HG02973 (cell line): ENCODE results near the gene DHRSX.
"Not testable (repeated sequence)": the region's sequence is repeated elsewhere in the genome, so short reads cannot be mapped to it uniquely, and the experiment has no call there.

Experiments used
- ATAC-seq: cut with Tn5 transposase; IDR thresholded peaks from one replicate; pipeline ENCODE4 v1.9.1; 2021; ENCODE audit warnings: moderate library complexity; ENCODE audit not compliant: unreplicated experiment

Gene DHRSX

DNA sequence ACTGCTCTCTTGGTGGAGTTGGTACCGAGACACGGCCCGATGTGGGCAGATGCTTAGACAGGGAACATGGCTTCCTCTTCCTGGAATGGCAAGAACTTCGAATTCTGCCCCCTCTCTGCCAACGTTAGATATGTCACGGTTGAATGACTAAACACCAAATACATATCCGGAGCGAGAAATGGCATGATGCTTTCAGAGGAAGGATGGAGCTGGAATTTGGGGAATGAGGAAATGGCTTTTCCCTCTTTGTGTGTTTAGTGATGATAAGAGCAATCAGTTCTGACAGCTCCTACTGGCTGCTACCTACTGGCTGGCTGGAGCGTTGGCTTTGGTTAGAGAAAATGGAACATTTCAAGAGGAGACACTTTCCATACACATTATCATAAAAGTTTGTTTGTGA, 140.0 kb downstream of the DHRSX start:
- ATAC-seq, result no peak

DNA sequence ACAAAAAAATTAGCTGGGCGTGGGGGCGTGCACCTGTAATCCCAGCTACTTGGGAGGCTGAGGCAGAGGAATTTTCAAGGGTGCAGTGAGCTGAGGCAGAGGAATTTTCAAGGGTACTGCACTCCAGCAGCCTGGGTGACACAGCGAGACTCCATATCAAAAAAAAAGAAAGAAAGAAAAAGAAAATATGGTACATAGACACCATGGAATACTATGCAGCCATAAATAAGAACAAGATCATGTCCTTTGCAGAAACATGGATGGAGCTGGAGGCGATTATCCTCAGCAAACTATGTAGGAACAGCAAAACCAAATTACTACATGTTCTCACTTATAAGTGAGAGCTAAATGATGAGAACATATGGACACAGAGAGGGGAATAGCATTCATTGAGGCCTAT, 141.3 kb downstream of the DHRSX start:
- ATAC-seq, result not testable (repeated sequence)

DNA sequence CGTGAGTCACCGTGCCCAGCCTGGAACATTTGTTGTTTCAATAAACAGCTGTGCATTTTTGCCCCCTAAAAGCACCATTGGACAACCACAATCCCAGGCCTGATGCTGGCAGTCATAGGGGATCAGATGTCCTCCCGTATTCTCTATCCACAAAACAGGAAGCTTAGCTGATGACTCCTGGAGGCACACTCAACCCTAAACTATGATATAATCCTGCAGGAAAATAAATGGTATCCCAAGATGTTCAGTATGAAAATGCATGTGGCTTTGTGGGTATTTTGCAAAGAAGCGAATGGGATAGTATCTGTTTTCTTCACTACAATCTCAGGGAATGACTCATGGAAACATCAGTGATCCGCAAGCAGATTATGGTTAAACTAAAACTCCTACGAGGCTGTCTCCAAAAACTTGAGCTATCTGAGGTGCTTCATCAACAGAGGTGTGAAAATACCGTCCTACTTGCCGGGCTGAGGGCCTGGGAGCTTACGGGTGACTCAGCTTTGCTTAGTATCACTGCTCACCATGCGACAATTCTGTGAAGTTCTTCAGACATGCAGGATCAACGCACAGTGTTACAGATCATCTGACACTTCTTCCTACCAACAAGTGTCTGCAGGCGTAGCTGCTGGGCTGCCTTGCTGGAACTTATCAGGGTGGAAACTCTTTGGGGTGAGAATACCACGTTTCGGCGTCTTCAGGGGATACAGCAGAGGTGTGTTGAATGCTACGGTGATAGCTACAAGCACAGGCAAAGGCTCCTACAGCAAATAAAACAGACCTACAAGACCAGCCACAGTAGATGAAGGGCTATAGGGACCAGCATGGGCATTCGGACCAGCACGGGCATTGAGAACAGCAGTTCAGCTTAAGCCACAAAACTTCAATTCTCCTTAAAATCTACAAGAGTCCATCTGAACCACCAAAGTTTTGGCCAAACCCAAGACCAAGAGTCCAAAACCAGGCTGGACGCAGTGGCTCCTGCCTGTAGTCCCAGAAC, 148.5 kb downstream of the DHRSX start:
- ATAC-seq, result no peak

DNA sequence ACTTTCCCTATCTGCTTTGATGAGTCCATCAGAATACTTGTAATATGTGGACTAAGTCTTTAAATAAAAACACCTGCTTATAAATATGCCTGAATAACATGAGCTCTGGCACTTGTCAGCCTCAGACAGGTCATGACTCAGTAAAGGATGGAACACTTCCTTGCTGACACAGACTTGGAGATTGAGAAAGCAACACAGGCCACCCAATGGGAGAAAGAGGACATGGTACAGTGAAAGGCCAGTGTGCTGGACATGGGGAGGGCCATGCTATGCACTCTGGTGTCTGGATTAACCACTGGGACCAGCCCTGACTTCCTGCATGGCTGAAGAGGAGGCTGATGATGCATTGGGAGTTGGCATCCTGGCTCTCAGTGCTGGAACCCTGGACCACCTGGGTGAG, 149.5 kb downstream of the DHRSX start:
- ATAC-seq, result no peak

DNA sequence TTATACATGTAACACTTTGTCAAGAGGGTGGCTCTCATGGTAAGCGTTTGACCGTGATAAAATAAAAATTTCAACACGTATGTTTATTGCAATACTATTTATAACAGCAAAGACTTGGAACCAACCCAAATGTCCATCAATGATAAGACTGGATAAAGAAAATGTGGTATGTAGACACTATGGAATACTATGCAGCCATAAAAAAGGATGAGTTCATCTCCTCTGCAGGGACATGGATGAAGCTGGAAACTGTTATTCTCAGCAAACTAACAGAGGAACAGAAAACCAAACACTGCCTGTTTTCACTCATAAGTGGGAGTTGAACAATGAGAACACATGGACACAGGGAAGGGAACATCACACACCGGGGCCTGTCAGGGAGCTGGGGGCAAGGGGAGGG, 150.1 kb downstream of the DHRSX start:
- ATAC-seq, result not testable (repeated sequence)

DNA sequence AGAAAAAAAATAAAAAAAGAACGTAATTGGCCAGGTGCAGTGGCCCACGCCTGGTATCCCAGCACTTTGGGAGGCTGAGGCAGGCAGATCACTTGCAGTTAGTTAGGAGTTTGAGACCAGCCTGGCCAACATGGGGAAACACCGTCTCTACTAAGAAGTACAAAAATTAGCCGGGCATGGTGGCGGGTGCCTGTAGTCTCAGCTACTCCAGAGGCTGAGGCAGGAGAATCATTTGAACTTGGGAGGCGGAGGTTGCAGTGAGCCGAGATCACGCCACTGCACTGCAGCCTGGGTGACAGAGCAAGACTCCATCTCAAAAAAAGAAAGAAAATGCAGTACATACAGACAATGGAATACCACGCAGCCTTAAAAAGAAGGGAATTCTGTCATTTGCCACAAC, 150.7 kb downstream of the DHRSX start:
- ATAC-seq, result not testable (repeated sequence)

DNA sequence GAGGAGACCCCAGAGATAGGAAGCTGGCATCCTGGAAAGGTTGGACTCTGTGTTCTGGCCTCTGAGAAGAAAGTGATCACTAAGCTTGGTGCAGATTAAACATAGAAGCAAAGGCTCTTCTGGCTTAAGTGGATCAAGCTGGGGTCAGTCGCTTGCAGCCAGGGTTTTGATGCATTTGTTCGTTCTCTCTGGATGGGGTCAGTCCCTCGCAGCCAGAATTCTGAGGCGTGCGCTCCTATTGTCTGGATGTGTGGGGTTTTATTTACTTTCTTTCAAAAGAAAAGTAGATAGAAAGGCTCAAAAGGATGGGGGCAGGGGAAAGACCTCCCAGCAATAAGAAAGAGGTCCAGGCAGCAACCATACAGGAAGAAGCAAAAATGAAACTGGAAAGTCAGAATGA, 152.6 kb downstream of the DHRSX start:
- no peak for ATAC-seq

DNA sequence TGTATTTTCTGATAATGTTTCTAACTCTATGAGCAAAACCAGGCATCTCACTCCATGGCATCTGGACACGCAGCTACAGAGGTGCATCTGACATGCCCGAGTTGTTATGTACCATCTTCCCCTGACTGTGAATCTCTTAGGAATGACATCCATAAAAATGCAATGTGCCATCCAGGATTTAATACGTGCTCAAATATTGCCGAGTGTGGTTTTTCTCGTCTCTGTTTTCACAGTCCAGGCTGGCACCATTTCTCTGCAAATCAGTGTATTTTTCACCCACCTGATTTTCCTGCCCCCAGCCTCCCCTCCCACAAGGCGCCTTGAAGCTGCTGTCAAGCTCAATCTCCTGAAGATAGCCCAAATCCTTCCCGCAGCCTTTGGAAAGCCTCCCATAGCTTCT, 154.6 kb downstream of the DHRSX start:
- ATAC-seq, result no peak

DNA sequence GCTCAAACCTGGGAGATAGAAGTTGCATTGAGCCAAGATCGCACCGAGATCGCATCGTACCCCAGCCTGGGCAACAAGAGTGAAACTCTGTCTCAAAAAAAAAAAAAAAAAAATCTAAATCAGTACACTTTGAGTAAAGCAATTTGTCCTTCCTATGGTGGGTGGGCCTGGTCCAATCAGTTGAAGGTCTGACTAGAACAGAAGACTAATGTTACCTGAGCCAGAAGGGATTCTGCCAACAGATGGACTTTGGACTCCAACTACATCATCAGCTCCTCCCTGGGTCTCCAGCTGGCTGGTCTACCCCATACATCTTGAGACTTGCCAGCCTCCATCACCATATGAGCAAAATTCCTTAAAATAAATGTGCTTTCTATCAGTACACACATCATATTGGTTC, 155.2 kb downstream of the DHRSX start:
- ATAC-seq, result no peak

DNA sequence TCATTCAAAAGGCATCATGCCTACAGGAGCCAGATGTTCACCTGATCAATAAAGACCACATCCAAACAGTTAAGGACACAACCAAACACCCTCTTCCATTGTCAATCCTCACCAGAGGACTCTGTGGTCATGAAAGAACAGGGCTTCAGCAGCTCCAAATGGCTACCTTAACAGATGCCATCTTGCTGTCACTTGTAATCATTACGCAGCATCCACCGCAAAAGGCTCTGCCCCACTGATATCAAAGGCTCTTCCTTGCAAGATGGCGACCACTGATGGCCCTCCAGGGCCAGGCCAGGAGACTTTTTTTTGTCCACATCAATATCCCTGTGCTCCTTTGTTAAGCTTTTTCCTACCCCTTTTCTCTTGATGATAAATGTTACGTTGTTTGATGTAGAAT, 157.4 kb downstream of the DHRSX start:
- no peak for ATAC-seq

DNA sequence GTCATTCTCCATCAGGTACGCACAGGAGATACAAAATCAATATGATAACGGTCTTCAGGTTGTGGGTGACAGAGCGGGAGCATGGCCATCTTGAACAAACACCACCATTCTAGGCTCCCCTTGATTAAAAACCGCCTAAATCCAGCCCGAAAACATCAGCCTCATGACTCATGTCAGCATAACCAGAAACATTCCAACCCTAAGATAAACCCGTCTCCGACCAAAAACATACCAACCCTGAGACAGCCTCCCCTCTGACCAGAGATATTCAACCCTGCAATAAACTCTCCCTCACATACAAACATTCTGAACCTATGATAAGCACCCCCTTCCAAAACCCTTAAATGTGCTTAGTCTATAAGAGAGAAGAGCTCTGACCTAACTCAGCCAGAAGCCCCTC, 157.9 kb downstream of the DHRSX start:
- no peak for ATAC-seq

DNA sequence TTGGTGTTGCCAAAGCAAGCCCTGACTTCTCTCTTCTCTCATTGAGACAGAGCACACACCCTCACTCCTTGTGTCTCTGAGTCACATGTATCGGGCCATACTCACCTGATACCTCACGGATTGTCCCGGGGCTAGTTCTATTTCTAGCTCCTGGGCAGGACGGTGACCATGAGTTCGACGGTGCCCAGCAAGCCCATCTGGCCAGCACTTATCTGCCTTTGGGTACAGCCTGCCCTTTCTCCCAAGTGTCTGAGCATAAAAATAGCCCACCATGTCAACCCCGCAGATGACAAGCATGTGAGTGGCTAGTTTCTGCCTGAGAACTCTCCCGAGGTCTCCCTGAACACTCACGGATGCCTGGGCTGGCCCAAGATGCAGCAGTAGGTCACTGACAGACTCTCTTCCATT, 158.5 kb downstream of the DHRSX start:
- no peak for ATAC-seq

DNA sequence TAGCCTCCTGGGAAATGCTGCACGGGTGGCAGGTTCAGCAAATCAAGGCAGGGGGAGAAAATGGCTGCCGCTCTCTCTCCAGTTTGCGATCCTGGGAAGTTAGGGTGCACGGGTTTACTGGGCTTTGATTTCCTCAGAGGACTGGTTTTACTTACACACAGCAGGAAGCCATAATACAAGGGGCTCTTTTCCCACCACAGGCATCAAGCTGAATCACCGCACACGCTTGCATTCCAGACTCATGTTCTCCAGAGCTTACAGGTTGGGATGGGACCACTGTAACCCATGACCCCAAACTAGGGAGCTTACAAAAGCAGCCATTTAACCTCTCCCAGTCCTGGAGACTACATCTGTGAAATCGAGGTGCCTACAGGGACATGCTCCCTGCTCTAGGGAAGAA, 159.8 kb downstream of the DHRSX start:
- ATAC-seq, result no peak

DNA sequence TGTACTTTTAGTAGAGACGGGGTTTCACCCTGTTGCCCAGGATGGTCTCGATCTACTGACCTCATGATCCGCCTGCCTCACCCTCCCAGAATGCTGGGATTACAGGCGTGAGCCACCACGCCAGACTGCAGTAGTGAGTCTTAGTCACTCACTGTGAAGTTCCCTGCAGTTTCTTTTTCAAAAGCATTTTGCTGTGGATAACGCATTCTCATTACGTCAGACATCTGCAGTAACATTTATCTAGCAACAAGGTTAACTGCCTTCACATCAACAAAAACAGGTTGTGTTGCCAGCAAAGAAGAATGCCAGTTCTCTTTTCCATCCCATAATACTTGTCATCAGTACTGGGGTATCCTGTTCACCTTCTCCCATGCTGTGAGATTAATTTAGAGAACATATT, 164.6 kb downstream of the DHRSX start:
- ATAC-seq, result no peak

DNA sequence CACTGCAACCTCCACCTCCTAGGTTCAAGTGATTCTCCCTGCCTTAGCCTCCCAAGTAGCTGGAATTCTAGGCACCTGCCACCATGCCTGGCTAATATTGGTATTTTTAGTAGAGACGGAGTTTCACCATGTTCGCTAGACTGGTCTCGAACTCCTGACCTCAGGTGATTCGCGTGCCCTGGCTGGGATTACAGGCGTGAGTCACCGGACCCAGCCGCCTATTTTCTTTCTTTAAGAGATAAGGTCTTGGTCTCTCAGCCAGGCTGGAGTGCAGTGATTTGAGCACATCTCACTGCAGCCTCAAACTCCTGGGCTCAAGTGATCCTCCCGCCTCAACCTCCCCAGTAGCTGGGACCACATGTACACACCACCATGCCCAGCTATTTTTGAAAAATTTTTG, 166.5 kb downstream of the DHRSX start:
- no peak for ATAC-seq

DNA sequence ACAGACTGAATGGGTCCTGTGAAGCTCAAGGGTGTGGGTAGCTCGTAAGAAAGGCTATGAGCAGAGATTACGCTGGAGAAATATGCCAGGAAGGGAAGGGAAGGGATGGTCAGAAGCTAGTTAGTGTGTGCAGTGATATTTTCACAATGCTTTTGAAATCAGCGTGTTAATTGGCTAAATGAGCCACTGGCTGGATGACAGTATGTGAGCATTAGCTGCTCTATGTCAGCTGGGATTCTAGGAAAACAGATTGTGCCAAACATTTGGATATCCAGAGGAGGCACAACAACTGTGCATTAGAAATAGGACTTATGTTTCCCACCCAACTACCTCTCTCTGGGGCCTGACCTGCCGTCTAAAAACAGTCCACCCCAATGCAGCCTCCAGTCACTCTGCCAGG, 168.5 kb downstream of the DHRSX start:
- no peak for ATAC-seq

DNA sequence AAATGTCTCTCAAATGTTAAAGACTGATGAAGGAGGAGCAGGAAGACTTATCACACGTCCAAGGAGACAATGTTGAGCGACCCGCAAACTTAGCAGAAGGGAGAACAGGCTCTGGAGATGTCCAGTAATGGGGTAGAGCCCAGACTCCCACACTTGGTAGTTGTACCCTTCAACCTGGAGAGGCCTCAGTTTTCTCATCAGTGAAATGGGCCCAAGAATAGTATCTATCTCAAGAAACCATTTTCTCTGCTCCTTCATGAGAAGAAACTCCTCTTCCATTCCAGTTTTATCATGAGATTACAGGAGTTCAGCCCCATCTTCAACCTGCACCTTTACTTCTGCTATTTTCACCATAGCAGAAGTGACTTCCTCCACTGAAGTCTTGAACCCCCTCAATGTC, 169.9 kb downstream of the DHRSX start:
- no peak for ATAC-seq

DNA sequence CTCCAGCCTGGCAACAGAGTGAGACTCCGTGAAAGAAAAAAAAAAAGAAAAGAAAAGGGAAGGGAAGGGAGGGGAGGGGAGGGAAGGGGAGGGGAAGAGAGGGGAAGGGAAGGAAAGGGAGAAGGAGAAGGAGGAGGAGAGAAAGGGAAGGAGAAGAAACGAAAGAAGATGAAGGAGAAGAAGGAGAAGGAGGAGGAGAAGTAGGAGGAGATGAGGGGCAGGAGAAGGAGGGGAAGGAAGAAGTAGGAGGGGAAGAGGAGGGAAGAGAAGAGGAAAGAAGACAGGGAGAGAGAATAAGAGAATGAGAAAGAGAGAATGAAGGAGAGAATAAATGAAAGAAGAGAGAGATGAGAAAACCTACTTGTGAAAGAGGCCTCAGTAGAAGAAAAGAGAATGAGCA, 170.3 kb downstream of the DHRSX start:
- ATAC-seq, result no peak

DNA sequence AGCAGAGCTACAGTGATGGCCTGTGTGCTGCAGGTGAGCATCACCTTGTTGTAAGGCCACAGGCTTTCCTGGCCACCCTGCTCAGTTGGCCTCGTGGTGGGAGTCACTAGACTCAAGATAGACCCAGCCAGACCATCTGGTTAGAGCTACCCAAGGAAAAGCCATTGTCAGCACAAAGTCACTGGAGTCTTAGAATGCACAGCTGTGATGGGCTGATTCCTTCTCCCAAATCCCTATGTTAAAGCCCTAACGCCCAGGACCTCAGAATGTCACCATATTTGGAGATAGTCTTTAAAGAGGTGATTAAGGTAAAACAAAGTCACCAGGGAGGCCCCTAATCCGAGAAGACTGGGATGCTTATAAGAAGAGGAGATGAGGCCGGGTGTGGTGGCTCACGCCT, 173.4 kb downstream of the DHRSX start:
- no peak for ATAC-seq

DNA sequence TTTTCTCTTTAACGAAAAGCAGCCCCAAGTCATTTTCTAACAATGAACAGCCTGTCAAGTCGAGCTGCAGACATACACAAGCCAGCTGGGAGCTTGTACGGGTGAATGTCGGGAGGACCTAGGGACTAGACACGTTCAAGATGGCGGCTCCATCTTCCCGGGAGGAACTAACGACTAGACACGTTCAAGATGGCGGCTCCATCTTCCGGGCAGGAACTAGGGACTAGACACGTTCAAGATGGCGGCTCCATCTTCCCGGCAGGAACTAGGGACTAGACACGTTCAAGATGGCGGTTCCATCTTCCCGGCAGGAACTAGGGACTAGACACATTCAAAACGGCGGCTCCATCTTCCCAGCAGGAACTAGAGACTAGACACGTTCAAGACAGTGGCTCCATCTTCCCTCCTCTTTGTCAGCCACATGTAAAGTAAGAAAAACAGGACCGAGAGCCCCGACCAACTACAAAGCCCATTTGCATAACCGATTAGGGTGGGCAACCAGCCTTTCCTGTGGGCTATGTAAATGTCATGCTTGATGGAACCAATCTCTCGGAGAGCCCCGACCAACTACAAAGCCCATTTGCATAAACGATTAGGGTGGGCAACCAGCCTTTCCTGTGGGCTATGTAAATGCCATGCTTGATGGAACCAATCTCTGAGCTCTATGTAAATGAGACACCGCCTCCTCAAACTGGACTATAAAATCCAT, 175.5 kb downstream of the DHRSX start:
- ATAC-seq, result no peak

DNA sequence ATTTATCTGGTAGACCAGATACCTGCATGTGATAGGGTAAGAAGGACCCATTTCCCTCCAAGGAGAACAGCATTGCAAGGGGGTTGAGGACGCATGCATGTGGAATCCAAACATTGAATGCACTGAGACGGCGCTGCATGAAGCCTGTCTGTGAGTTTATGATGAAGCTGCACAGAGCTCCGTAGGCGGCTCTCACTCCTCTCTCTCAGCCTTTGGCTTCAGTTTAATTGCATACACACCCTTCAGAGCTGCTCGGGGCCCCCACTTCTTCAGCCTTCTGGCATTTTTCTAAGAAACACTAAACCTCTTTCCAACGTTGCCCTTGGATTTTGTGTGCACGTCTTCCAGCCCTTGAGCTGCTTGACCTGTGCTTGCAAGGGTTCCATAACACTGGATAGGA, 176.6 kb downstream of the DHRSX start:
- ATAC-seq, result no peak

DNA sequence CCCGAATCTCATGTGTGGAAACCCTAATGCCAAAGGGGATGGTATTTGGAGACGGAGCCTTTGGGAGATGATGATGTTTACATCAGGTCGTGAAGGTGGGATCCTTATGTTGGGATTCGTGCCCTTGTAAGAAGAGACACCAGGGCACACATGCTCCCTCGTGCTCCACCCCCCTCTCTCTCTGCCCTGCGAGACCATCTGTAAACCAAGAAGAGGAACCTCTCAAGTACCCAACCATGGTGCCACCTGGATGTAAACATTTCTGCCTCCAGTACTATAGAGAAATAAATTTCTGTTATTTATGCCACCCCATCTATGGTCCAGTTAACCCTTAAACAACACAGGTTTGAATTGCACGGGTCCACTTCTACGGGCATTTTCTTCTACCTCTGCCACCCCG, 179.4 kb downstream of the DHRSX start:
- no peak for ATAC-seq
